ENCODE measurements around the gene RHOC.
A peak's percentile ranks its signal among the peaks of the same experiment; 100 is the strongest.

The RHOC gene

GRCh38 chr1:112676543-112676942, 30.4 kb downstream of the RHOC start:
- Histone ChIP-seq H3K79me2 (ENCODE audit: control insufficient read depth, insufficient read depth, low read length, poor library complexity) (peaks cover 12% of the 10 kb centered on the region), H4K8ac (ENCODE audit: low read depth, low read length) (no peak overlapping the region), H3K4me1 (ENCODE audit: control insufficient read depth in 1 of 2, insufficient read depth in 2 of 2, low read length in 2 of 2) (peaks cover 0 to 5% of the 10 kb centered on the region in 2 experiments), H4K91ac (ENCODE audit: low read depth, low read length) (no peak overlapping the region), H3K9ac (ENCODE audit: low read length) (no peak overlapping the region), H2BK120ac (ENCODE audit: insufficient read depth, low read length, poor library complexity) (no peak overlapping the region), H3K4ac (ENCODE audit: low read depth, low read length) (no peak overlapping the region), H3K27ac (ENCODE audit: low read depth, low read length) (no peak overlapping the region), H3K14ac (ENCODE audit: low read length) (no peak overlapping the region), H2BK12ac (ENCODE audit: low read length) (no peak overlapping the region), H3K27me3 (ENCODE audit: insufficient read depth, low read length) (no peaks in the 10 kb centered on the region), H3K36me3 (ENCODE audit: control insufficient read depth in 1 of 2, insufficient read depth in 2 of 2, low read length in 2 of 2) (no peaks in the 10 kb centered on the region), H2BK5ac (ENCODE audit: low read depth, low read length, poor library complexity) (no peak overlapping the region), H3K79me1 (ENCODE audit: low read length) (peaks cover 14% of the 10 kb centered on the region), H3K9me3 (ENCODE audit: insufficient read depth, low read depth, low read length) (no peaks in the 10 kb centered on the region), H2AK5ac (ENCODE audit: low read length) (no peak overlapping the region), H3K4me2 (ENCODE audit: low read length) (no peak overlapping the region), H4K12ac (ENCODE audit: low read depth, low read length) (no peak overlapping the region), H3K23ac (ENCODE audit: low read length) (no peak overlapping the region), H3K18ac (ENCODE audit: low read length) (no peak overlapping the region), H2AFZ (ENCODE audit: insufficient read depth, low read length, poor library complexity) (no peak overlapping the region), H3K4me3 (ENCODE audit: low read depth, low read length) (no peak overlapping the region)
- DNase-seq, result no peak
- WGBS (ENCODE audit: extremely low coverage, insufficient coverage, insufficient read length), result no CpG with 5 or more reads among the region's 3 CpGs

GRCh38 chr1:112675728-112676381, 31.1 kb downstream of the RHOC start:
- H3K4me3 ChIP-seq (ENCODE audit: low read depth, low read length), result peak overlapping the region; percentile 77
- no peaks in the 10 kb centered on the region for H3K27me3 ChIP-seq (ENCODE audit: insufficient read depth, low read length)
- H3K79me1 ChIP-seq (ENCODE audit: low read length), result peaks cover 14% of the 10 kb centered on the region
- H3K79me2 ChIP-seq (ENCODE audit: control insufficient read depth, insufficient read depth, low read length, poor library complexity), result peaks cover 12% of the 10 kb centered on the region
- H4K12ac ChIP-seq (ENCODE audit: low read depth, low read length), result no peak overlapping the region
- peak overlapping the region; percentile 89 for H3K14ac ChIP-seq (ENCODE audit: low read length)
- H2AFZ ChIP-seq (ENCODE audit: insufficient read depth, low read length, poor library complexity), result peak overlapping the region; percentile 61
- no peak overlapping the region for H3K18ac ChIP-seq (ENCODE audit: low read length)
- peak overlapping the region; percentile 71 for H3K4me2 ChIP-seq (ENCODE audit: low read length)
- H2AK5ac ChIP-seq (ENCODE audit: low read length), result no peak overlapping the region
- no peak overlapping the region for H2BK12ac ChIP-seq (ENCODE audit: low read length)
- no CpG with 5 or more reads among the region's 7 CpGs for WGBS (ENCODE audit: extremely low coverage, insufficient coverage, insufficient read length)
- no peak overlapping the region for H2BK5ac ChIP-seq (ENCODE audit: low read depth, low read length, poor library complexity)
- H4K91ac ChIP-seq (ENCODE audit: low read depth, low read length), result no peak overlapping the region
- no peak overlapping the region for H3K4ac ChIP-seq (ENCODE audit: low read depth, low read length)
- H2BK120ac ChIP-seq (ENCODE audit: insufficient read depth, low read length, poor library complexity), result no peak overlapping the region
- no peak overlapping the region for H3K27ac ChIP-seq (ENCODE audit: low read depth, low read length)
- H3K9me3 ChIP-seq (ENCODE audit: insufficient read depth, low read depth, low read length), result no peaks in the 10 kb centered on the region
- peak overlapping the region; percentile 48 for H3K9ac ChIP-seq (ENCODE audit: low read length)
- DNase-seq, result no peak
- no peak overlapping the region for H4K8ac ChIP-seq (ENCODE audit: low read depth, low read length)
- no peak overlapping the region for H3K23ac ChIP-seq (ENCODE audit: low read length)
- no peaks in the 10 kb centered on the region for H3K36me3 ChIP-seq (ENCODE audit: control insufficient read depth in 1 of 2, insufficient read depth in 2 of 2, low read length in 2 of 2)
- peaks cover 0 to 5% of the 10 kb centered on the region in 2 experiments for H3K4me1 ChIP-seq (ENCODE audit: control insufficient read depth in 1 of 2, insufficient read depth in 2 of 2, low read length in 2 of 2)

DNA sequence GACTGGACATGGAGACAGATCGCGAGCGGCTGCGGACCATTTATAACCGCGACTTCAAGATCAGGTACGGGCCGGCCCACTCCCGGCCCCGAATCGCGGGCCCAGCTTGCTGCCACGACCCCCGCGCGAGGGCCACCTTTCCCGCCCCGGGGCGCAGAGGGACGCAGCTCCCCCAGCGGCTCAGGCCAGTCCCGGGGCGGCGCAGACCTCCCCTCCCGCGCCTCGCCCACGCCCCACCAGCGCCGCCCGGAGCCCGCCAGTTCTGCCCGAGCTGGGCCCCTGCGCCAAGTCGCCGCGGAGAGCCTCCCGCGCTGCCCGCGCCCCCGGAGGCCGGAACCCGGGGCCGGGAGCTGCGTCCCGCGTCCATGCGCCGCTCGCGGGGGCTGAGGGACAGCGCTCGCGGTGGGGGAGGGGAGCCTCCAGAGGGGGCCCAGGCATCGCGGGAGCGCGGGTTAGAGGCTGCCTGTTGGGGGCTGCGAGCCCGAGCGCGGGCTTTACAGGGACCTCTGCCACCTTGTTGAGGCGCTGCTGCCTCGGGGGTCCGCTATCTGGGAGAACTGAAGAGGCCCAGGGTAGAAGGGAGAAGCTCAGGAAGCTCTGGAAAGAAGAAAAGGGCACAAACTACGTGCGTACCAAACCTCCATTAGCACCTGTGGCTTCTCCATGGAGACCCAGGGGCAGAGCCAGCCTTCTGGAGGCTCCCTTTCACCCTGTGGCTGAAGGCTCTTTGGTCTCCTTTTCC, 31.8 kb downstream of the RHOC start:
- H2AFZ ChIP-seq (ENCODE audit: insufficient read depth, low read length, poor library complexity), result peak overlapping the region; percentile 61

DNA sequence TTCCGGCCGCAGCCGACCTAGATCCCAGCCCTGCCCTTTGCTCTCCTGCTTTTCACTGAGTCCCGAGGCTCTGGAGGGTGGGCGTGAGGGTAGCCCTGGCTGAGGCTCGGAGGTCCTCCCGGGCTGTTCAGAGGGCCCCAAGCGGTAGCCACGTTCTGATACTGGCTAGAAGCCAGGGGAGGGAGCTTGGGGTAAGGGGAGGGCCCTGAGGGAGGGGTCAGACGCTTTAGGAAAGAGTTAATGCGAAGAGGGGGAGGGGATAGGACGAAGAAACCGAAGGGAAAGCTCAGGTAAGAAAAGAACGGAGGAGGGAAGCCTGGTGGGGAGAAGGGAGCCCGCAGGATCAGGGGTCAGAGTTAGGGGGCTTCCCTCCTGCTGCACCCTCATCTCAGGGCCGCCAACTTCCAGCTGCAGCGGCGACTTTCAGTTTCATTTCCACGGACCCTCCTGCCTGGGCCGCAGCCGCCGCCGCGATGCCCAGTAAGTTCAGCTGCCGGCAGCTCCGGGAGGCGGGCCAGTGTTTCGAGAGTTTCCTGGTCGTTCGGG, 32.4 kb downstream of the RHOC start, which contains the start of gene MOV10:
TSS of gene MOV10 (plus strand) at position 220 of the 546 bp plus-strand sequence. CDS start at position 474, 254 bp downstream.
- peak within 1 kb of the TSS; percentile 50 for H2BK5ac ChIP-seq (ENCODE audit: low read depth, low read length, poor library complexity)
- H3K4me3 ChIP-seq (ENCODE audit: low read depth, low read length), result peak within 1 kb of the TSS; percentile 77
- H3K18ac ChIP-seq (ENCODE audit: low read length), result peak within 1 kb of the TSS; percentile 85
- H4K8ac ChIP-seq (ENCODE audit: low read depth, low read length), result peak within 1 kb of the TSS; percentile 33
- H3K4ac ChIP-seq (ENCODE audit: low read depth, low read length), result peak within 1 kb of the TSS; percentile 43
- peak within 1 kb of the TSS; percentile 89 for H3K14ac ChIP-seq (ENCODE audit: low read length)
- H2AK5ac ChIP-seq (ENCODE audit: low read length), result peak within 1 kb of the TSS; percentile 3
- peaks cover 14% of the 10 kb centered on the region for H3K79me1 ChIP-seq (ENCODE audit: low read length)
- peak; percentile 41 to 73 for DNase-seq
- H3K9me3 ChIP-seq (ENCODE audit: insufficient read depth, low read depth, low read length), result no peaks in the 10 kb centered on the region
- no peaks in the 10 kb centered on the region for H3K27me3 ChIP-seq (ENCODE audit: insufficient read depth, low read length)
- H3K79me2 ChIP-seq (ENCODE audit: control insufficient read depth, insufficient read depth, low read length, poor library complexity), result peaks cover 12% of the 10 kb centered on the region
- peak within 1 kb of the TSS; percentile 17 for H4K12ac ChIP-seq (ENCODE audit: low read depth, low read length)
- peaks cover 0 to 5% of the 10 kb centered on the region in 2 experiments for H3K4me1 ChIP-seq (ENCODE audit: control insufficient read depth in 1 of 2, insufficient read depth in 2 of 2, low read length in 2 of 2)
- H3K36me3 ChIP-seq (ENCODE audit: control insufficient read depth in 1 of 2, insufficient read depth in 2 of 2, low read length in 2 of 2), result peaks cover 2 to 5% of the 10 kb centered on the region in 2 experiments
- H2BK12ac ChIP-seq (ENCODE audit: low read length), result no peak within 1 kb of the TSS
- peak within 1 kb of the TSS; percentile 61 for H2AFZ ChIP-seq (ENCODE audit: insufficient read depth, low read length, poor library complexity)
- peak within 1 kb of the TSS; percentile 76 for H4K91ac ChIP-seq (ENCODE audit: low read depth, low read length)
- H3K4me2 ChIP-seq (ENCODE audit: low read length), result peak within 1 kb of the TSS; percentile 71
- peak within 1 kb of the TSS; percentile 56 for H2BK120ac ChIP-seq (ENCODE audit: insufficient read depth, low read length, poor library complexity)
- WGBS (ENCODE audit: extremely low coverage, insufficient coverage, insufficient read length), result no CpG with 5 or more reads among the region's 30 CpGs
- H3K9ac ChIP-seq (ENCODE audit: low read length), result peak within 1 kb of the TSS; percentile 50
- H3K23ac ChIP-seq (ENCODE audit: low read length), result no peak within 1 kb of the TSS
- H3K27ac ChIP-seq (ENCODE audit: low read depth, low read length), result peak within 1 kb of the TSS; percentile 68

More for the DNA sequence above, 31.8 kb downstream of the RHOC start:
- peaks cover 0 to 5% of the 10 kb centered on the region in 2 experiments for H3K4me1 ChIP-seq (ENCODE audit: control insufficient read depth in 1 of 2, insufficient read depth in 2 of 2, low read length in 2 of 2)
- H3K9ac ChIP-seq (ENCODE audit: low read length), result peak overlapping the region; percentile 48
- H2BK120ac ChIP-seq (ENCODE audit: insufficient read depth, low read length, poor library complexity), result peak overlapping the region; percentile 56
- H4K8ac ChIP-seq (ENCODE audit: low read depth, low read length), result peak overlapping the region; percentile 24
- peak overlapping the region; percentile 71 for H3K4me2 ChIP-seq (ENCODE audit: low read length)
- no CpG with 5 or more reads among the region's 68 CpGs for WGBS (ENCODE audit: extremely low coverage, insufficient coverage, insufficient read length)
- peak overlapping the region; percentile 83 for H3K18ac ChIP-seq (ENCODE audit: low read length)
- H3K14ac ChIP-seq (ENCODE audit: low read length), result peak overlapping the region; percentile 89
- peak overlapping the region; percentile 43 for H3K4ac ChIP-seq (ENCODE audit: low read depth, low read length)
- peak overlapping the region; percentile 17 for H4K12ac ChIP-seq (ENCODE audit: low read depth, low read length)
- H3K36me3 ChIP-seq (ENCODE audit: control insufficient read depth in 1 of 2, insufficient read depth in 2 of 2, low read length in 2 of 2), result no peaks in the 10 kb centered on the region
- H3K79me1 ChIP-seq (ENCODE audit: low read length), result peaks cover 14% of the 10 kb centered on the region
- DNase-seq, result no peak
- no peak overlapping the region for H2AK5ac ChIP-seq (ENCODE audit: low read length)
- no peaks in the 10 kb centered on the region for H3K9me3 ChIP-seq (ENCODE audit: insufficient read depth, low read depth, low read length)
- H4K91ac ChIP-seq (ENCODE audit: low read depth, low read length), result peak overlapping the region; percentile 76
- H3K4me3 ChIP-seq (ENCODE audit: low read depth, low read length), result peak overlapping the region; percentile 77
- no peak overlapping the region for H2BK12ac ChIP-seq (ENCODE audit: low read length)
- H2BK5ac ChIP-seq (ENCODE audit: low read depth, low read length, poor library complexity), result peak overlapping the region; percentile 13
- peaks cover 12% of the 10 kb centered on the region for H3K79me2 ChIP-seq (ENCODE audit: control insufficient read depth, insufficient read depth, low read length, poor library complexity)
- peak overlapping the region; percentile 68 for H3K27ac ChIP-seq (ENCODE audit: low read depth, low read length)
- no peak overlapping the region for H3K23ac ChIP-seq (ENCODE audit: low read length)
- H3K27me3 ChIP-seq (ENCODE audit: insufficient read depth, low read length), result no peaks in the 10 kb centered on the region
